Esophagus squamous epithelium (tissue), 4 donors: Measurements from ENCODE around the gene TMEM79.

Experiments used
- POLR2A ChIP-seq, 4 donors: fragments of 450-650 bp; IDR thresholded peaks; one replicate each; pipeline ENCODE4 v1.6.1; 2017; ENCODE audit warnings: antibody characterized with exemption in 4 of 4, mild to moderate bottlenecking in 4 of 4, moderate library complexity in 3 of 4
- TF ChIP-seq, protein P1 (sequence below), 6 experiments: fragments of 450-650 bp in 4 of 6; fragments of 200-600 bp in 2 of 6; sonication (generic) in 2 of 6; IDR thresholded peaks; one replicate each; pipeline ENCODE4 v1.5.1; 2016 to 2019; ENCODE audit warnings: antibody characterized with exemption in 6 of 6, mild to moderate bottlenecking in 4 of 6, moderate library complexity in 4 of 6

DNA sequence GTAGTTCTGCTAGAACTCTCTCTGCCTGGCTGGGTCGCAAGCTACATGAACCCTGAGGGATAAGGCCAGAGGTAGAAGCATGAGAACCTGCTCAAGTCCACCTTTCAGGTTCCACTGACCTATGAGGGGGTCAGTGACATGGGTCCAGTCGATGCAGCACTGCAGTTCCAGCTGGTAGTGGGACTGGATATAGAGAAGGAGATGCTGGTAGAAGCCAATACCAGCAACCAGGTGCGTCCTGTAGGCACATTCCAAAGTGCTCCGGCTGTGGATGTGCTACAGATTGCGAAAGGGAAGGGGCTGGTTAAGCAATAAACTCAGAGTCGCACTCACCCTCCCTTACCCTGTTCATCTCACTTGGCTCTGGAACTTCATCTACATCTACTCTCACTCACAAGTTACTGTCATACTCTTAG, 7.2 kb upstream of the TMEM79 start:
- TF ChIP-seq, protein P1, sequence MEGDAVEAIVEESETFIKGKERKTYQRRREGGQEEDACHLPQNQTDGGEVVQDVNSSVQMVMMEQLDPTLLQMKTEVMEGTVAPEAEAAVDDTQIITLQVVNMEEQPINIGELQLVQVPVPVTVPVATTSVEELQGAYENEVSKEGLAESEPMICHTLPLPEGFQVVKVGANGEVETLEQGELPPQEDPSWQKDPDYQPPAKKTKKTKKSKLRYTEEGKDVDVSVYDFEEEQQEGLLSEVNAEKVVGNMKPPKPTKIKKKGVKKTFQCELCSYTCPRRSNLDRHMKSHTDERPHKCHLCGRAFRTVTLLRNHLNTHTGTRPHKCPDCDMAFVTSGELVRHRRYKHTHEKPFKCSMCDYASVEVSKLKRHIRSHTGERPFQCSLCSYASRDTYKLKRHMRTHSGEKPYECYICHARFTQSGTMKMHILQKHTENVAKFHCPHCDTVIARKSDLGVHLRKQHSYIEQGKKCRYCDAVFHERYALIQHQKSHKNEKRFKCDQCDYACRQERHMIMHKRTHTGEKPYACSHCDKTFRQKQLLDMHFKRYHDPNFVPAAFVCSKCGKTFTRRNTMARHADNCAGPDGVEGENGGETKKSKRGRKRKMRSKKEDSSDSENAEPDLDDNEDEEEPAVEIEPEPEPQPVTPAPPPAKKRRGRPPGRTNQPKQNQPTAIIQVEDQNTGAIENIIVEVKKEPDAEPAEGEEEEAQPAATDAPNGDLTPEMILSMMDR (IDR thresholded peaks at IDR 0.05) = no peak
- no peak for TF ChIP-seq POLR2A (IDR thresholded peaks at IDR 0.05)
